Activated CD8-positive, alpha-beta T cell treated with anti-CD3 and anti-CD28 coated beads for 36 hours (primary cell): ENCODE measurements around the gene LIMS2. TPM values are rescaled to one million over a fixed set of nuclear protein-coding genes. Genes with fewer than 3 reads are reported as not detected.

Experiments used
- ATAC-seq: fragments of 200-7000 bp; cut with Tn5 transposase; one replicate; pipeline ENCODE4 v1.10.0; 2021; ENCODE audit warnings: mild to moderate bottlenecking, moderate library complexity
- CTCF ChIA-PET: fragments of 350-600 bp; sonication (Branson Sonifier 250); formaldehyde crosslinking; loops from one replicate; lab custom pipeline; 2021; ENCODE audit warnings: antibody characterized with exemption; lab: Charles Lee
- POLR2A ChIA-PET: fragments of 350-600 bp; sonication (Branson Sonifier 250); formaldehyde crosslinking; loops from one replicate; lab custom pipeline; 2021; ENCODE audit warnings: antibody characterized with exemption; lab: Charles Lee
- DNase-seq: peaks from one replicate; pipeline ENCODE4 v3.0.0-alpha.2; 2020
- H3K27ac Mint-ChIP-seq: one replicate; pipeline ENCODE4 v1.8.0; 2021; ENCODE audit warnings: mild to moderate bottlenecking, mixed read lengths
- H3K27me3 Mint-ChIP-seq: one replicate; pipeline ENCODE4 v1.8.0; 2021; ENCODE audit warnings: mixed read lengths
- H3K36me3 Mint-ChIP-seq: one replicate; pipeline ENCODE4 v1.8.0; 2021; ENCODE audit warnings: low read depth, mixed read lengths
- H3K4me1 Mint-ChIP-seq: one replicate; pipeline ENCODE4 v1.8.0; 2021; ENCODE audit warnings: low read depth, mixed read lengths
- H3K4me3 Mint-ChIP-seq: one replicate; pipeline ENCODE4 v1.8.0; 2021; ENCODE audit warnings: mild to moderate bottlenecking, moderate library complexity, mixed read lengths
- H3K9me3 Mint-ChIP-seq: one replicate; pipeline ENCODE4 v1.8.0; 2021; ENCODE audit warnings: mixed read lengths
- intact Hi-C: fragments of 100-400 bp; cut with micrococcal nuclease; formaldehyde crosslinking; loops from one replicate; pipeline ENCODE4 v1.10.0; 2022
- total RNA-seq, 2 experiments: library from RNA; stranded (reverse); gene quantifications; one replicate each; pipeline ENCODE4 v1.2.3, GENCODE V29; 2021
- TF ChIP-seq, protein P1 (sequence below): fragments of 200-600 bp; IDR thresholded peaks from one replicate; pipeline ENCODE4 v1.8.0; 2022; ENCODE audit warnings: antibody characterized with exemption, mild to moderate bottlenecking

Gene LIMS2
- total RNA-seq, 2 experiments from 2014 or later: 22.1 to 23.6 TPM

DNA sequence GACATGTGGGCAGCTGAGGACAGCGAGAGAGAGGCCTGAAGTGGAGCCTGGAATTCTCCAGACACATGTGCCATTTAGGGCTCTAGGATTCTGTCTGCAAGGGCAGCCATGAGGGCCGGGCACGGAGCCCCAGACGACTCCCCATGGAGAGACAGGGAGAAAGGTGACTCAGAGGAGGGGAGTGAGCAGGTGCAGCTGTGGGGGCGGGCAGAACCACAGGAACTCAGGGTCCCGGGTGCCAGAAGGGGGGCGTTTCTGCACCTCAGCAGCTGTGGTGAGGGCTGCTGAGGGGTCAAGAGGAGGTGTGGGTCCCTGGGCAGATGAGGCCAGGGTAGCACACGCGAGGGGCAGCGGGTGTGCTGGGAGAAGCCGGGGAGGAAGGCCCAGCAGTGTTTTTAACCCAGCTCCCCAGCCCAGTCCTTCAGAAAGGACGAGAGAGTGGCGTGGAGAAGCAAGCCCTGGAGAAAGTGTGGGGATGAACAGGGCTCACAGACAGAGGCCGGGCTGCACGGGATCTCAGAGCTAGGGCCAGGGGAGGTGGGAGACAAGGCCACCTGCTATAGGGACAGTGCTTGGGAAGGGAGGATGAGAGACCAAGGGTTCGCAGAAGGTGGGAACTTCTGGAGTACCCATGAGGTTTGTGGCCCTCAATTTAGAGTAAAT is 21.8 kb downstream of the LIMS2 start:
- H3K27me3 Mint-ChIP-seq: no peaks in the 10 kb centered on the region
- POLR2A ChIA-PET: no interaction called here
- H3K4me1 Mint-ChIP-seq: peaks cover 7% of the 10 kb centered on the region

GRCh38 chr2:127652786-127653357 is 22.5 kb downstream of the LIMS2 start:
- ChIA-PET CTCF (interaction anchor here (0.8 to 6.0 kb wide), 7 partner anchors 12 to 77 kb away, joined by 3 to 56 read pairs (median 4); partner anchors contain the start of gene LIMS2), POLR2A (no interaction called here)
- no peaks in the 10 kb centered on the region for H3K27me3 Mint-ChIP-seq
- no peak overlapping the region for H3K4me3 Mint-ChIP-seq
- H3K36me3 Mint-ChIP-seq: no peaks in the 10 kb centered on the region
- H3K9me3 Mint-ChIP-seq: no peaks in the 10 kb centered on the region
- TF ChIP-seq, protein P1, sequence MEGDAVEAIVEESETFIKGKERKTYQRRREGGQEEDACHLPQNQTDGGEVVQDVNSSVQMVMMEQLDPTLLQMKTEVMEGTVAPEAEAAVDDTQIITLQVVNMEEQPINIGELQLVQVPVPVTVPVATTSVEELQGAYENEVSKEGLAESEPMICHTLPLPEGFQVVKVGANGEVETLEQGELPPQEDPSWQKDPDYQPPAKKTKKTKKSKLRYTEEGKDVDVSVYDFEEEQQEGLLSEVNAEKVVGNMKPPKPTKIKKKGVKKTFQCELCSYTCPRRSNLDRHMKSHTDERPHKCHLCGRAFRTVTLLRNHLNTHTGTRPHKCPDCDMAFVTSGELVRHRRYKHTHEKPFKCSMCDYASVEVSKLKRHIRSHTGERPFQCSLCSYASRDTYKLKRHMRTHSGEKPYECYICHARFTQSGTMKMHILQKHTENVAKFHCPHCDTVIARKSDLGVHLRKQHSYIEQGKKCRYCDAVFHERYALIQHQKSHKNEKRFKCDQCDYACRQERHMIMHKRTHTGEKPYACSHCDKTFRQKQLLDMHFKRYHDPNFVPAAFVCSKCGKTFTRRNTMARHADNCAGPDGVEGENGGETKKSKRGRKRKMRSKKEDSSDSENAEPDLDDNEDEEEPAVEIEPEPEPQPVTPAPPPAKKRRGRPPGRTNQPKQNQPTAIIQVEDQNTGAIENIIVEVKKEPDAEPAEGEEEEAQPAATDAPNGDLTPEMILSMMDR: no peak
- DNase-seq: no peak
- no peak overlapping the region for H3K27ac Mint-ChIP-seq
- ATAC-seq: no peak
- intact Hi-C loops: no loop called here
- peaks cover 10% of the 10 kb centered on the region for H3K4me1 Mint-ChIP-seq

More for the DNA sequence above, 21.8 kb downstream of the LIMS2 start:
- CTCF ChIA-PET: interaction anchor here (0.7 to 6.0 kb wide), 8 partner anchors 9 to 78 kb away, joined by 3 to 56 read pairs (median 4); partner anchors contain the start of gene LIMS2
- Mint-ChIP-seq H3K36me3 (no peaks in the 10 kb centered on the region), H3K4me3 (no peak overlapping the region), H3K27ac (no peak overlapping the region), H3K9me3 (no peaks in the 10 kb centered on the region)
- DNase-seq (no peak), ATAC-seq (no peak)
- TF ChIP-seq, protein P1: no peak
- intact Hi-C loops: no loop called here

DNA sequence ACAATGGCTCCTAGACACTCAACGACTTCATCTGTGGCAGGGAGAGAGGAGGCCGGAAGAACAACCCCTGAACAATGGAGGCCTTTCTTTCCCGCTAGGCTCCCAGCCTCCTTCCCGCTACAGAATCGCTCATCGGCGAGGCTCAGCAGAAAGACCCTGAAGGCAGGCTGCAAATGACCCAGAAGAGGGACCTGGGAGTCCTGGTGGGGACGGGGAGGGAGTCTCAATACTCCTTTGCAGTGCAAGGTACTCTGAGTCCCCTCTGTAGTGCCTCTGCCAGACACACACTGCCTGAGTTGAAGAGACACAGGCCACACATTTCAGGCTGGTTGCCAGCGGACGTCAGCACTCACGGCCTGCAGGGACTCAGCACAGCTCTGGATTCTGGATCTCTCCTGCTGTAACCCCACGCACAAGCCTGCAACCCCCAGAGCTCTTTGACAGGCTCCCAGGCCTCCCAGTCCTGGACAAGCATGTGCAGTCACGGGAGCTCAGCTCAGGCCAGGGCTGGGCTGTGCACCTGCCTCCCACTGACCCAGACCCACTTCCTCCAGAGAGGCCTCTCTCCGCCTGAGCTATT is 23.3 kb downstream of the LIMS2 start:
- H3K9me3 Mint-ChIP-seq: no peaks in the 10 kb centered on the region
- DNase-seq: no peak
- intact Hi-C loops: no loop called here
- TF ChIP-seq, protein P1: no peak
- H3K27ac Mint-ChIP-seq: no peak overlapping the region
- no peak overlapping the region for H3K4me3 Mint-ChIP-seq
- ChIA-PET POLR2A (no interaction called here), CTCF (interaction anchor here (0.7 to 6.0 kb wide), 8 partner anchors 12 to 77 kb away, joined by 3 to 56 read pairs (median 4); partner anchors contain the start of gene LIMS2)
- no peak for ATAC-seq
- H3K4me1 Mint-ChIP-seq: peaks cover 10% of the 10 kb centered on the region
- no peaks in the 10 kb centered on the region for H3K27me3 Mint-ChIP-seq
- H3K36me3 Mint-ChIP-seq: no peaks in the 10 kb centered on the region

DNA sequence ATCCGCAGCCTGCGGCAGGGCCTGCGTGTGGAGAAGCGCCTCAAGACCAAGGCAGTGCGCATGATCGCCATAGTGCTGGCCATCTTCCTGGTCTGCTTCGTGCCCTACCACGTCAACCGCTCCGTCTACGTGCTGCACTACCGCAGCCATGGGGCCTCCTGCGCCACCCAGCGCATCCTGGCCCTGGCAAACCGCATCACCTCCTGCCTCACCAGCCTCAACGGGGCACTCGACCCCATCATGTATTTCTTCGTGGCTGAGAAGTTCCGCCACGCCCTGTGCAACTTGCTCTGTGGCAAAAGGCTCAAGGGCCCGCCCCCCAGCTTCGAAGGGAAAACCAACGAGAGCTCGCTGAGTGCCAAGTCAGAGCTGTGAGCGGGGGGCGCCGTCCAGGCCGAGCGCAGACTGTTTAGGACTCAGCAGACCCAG is 23.9 kb downstream of the LIMS2 start:
- Mint-ChIP-seq H3K4me3 (no peak overlapping the region), H3K4me1 (peaks cover 14% of the 10 kb centered on the region), H3K27ac (no peak overlapping the region), H3K27me3 (no peaks in the 10 kb centered on the region), H3K9me3 (no peaks in the 10 kb centered on the region), H3K36me3 (no peaks in the 10 kb centered on the region)
- intact Hi-C loops: no loop called here
- POLR2A ChIA-PET: no interaction called here
- CTCF ChIA-PET: interaction anchor here (0.7 to 6.0 kb wide), 5 partner anchors 14 to 60 kb away, joined by 3 to 114 read pairs (median 6); partner anchors contain the start of gene LIMS2
- no peak for ATAC-seq
- DNase-seq: no peak
- TF ChIP-seq, protein P1: no peak
